ENCODE data around the gene B4GALT3. TPM values are rescaled to one million over a fixed set of nuclear protein-coding genes. Genes with fewer than 3 reads are reported as not detected.

The B4GALT3 gene
- total RNA-seq, 1 donor from 2014 or later, result 20.3 TPM

DNA sequence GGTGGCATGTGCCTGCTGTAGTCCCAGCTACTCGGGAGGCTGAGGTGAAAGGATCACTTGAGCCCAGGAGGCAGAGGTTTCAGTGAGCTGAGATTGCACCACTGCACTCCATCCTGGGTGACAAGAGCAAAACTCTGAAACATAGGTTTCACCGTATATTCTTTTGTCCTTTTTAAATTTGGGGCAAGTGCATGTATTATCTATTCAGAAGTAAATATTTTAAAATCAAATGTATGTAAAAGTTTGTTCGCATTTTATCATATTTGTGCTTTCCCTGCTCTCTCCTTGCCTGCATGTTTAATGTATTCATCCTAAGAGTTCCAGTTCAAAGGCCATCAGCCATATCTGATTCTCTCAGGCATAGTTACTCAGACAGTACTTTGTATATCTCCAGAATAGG, 31.5 kb downstream of the B4GALT3 start:
- intact Hi-C loops (cut with DNase I), result no loop called here
- DNase-seq (no peak), ATAC-seq (ENCODE audit: poor library complexity) (no peak)

DNA sequence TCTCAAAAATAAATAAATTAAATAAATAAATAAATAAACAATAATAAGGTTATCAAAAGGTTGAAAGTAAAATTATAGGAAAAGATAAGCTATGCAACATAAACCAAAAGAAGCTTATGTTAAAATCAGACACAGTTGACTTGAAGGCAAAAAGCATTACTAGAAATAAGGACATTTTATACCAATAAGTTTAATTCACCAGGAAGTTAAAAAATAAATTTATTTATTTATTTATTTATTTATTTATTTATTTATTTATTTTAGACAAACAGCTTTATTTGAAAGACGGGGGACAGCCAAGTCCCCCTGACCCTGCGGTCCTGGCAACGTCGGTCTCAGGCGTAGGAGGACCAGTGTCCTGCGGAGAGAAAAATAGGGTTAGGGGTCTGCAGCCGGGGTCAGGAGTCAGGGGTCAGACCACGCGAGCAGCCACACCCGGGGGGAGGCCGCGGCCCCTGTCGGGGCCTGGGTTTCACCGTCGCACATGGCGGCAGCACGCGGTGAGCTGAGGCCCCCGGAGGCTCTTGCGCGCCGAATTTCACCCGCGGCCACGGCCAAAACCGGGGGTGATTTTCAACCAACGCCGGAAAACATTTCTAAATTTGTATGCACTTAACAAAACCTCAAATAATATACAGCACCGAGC, 36.4 kb downstream of the B4GALT3 start:
- no peak for DNase-seq
- ATAC-seq (ENCODE audit: poor library complexity), result no peak
- intact Hi-C loops (cut with DNase I), result no loop called here

DNA sequence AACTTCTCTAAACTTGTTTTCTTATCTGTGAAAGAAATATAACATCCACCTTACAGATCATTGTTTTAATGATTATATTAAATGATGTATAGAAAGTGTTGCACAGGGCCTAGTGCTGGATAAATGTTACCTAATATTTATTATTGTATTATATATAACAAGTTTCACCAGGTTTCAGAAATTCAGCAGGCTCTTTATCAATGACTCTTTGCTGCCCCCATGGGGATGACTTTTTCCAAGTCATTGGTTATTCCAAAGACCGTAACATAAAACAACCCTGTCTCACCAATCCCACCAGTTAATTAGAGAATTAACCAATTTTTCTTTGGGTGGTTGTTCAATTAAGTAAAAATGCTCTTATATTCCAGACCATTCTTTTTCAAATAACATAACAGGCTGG, 37.5 kb downstream of the B4GALT3 start:
- intact Hi-C loops (cut with DNase I), result no loop called here
- DNase-seq, result no peak
- ATAC-seq (ENCODE audit: poor library complexity), result peak; percentile 54

DNA sequence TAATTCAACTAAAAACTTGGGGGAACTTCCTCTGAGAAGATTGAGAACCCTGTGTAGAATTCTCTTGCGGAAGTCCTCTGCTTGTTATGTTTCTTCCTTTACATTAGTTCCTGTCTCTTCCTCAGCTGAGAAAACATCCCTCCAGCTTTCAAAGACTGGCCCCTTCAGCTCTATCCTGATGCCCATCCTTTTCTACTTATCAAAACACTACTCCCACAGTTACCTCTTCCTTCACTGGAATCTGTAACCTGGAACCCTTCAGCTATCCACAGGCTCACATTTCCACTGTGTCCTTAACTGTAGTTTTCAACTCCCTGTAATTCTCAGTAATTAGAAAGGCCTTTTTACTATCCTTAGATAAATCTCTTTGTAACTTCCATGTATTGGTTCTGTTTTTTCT, 38.9 kb downstream of the B4GALT3 start:
- ATAC-seq (ENCODE audit: poor library complexity) (no peak), DNase-seq (no peak)
- intact Hi-C loops (cut with DNase I), result no loop called here

DNA sequence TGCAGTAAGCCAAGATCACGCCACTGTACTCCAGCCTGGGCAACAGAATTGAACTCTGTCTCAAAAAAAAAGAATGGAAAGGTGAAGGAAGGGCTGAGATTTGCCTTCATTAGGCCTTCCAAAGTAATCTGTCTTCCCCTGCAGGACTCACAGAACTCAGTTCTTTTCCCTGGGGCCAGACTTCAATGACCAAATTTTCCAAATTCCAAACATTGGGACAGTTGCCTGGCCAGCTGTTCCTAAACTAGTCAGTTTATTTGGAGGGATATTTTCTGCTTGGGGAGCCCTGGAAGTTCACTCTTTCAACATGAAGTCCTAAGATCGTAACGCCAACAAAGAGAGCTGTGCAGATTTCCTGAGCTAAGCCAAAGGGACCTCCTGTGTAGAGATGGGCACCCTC, 39.4 kb downstream of the B4GALT3 start:
- ATAC-seq (ENCODE audit: poor library complexity) (peak; percentile 19), DNase-seq (no peak)
- intact Hi-C loops (cut with DNase I), result no loop called here

DNA sequence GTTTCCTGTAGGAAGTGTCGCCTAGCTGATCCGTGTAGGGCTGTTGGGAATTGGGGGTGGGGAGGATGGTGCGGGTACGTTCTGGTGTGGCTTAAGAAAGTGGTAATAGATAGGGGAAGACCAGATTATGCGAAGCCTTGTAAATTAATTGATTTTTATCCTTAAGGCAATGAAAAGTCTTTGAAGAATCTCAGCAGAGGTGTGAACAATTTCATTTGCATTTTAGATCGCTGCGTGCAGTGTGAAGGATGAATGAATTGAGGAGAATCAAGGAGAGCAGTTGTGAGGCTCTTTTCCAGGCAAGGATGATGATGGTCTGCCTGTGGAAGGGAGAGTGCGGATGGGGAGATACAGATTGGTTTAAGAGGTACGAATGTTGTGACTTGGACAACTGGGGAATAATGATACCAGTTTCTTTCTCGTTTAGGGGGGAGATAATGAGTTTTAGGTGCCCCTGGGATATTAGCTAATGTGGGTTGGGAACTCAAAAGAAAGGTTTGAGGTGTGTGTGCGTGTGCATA, 44.0 kb downstream of the B4GALT3 start:
- DNase-seq, result no peak
- intact Hi-C loops (cut with DNase I), result no loop called here

DNA sequence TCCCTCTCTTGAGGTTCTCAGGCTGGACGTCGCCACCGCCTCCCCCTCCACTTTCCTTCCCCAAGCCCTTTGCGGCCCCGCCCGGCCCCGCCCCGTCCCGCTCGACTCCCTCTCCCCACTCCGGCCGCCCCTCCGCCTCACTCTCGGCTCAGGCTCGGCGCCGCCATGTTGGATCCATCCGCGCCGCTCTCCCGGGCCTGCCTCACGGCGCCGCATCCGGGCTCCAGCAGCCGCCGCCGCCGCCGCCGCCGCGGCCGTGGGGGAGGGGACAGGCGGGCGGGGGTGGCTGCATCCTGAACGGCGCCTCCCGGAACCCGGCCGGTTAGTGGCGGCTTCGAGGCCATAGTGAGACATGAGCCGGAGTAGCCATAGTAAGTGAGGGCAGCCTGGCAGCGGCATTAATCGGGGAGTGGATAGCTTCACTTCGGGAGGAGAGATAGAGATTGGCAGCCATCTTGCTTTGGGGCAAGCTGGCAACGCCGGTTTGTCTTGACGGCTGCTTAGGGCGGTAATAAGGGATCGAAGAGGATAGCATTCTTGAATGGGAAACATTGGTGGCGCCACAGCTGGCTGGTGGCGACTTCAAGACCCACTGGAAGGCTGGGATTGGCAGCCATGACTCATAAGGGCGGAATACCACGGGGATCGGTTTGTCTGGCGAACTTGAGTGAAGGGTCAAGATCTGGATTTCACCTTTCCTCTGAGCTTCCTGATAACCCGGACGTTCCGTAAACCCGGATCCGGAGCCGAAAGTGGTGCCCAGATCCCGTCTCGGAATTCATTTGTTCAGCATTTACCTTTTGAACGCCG, 44.7 kb downstream of the B4GALT3 start, which contains the start of gene DEDD:
TSS of gene DEDD (minus strand) at position 258 of the 810 bp plus-strand sequence. CDS start 8,205 bp downstream, outside the sequence.
- intact Hi-C loops (cut with DNase I), result no loop called here
- peak; percentile 95 for ATAC-seq (ENCODE audit: poor library complexity)
- peak; percentile 96 for DNase-seq

More for the DNA sequence above, 44.0 kb downstream of the B4GALT3 start:
- no peak for ATAC-seq (ENCODE audit: poor library complexity)

DNA sequence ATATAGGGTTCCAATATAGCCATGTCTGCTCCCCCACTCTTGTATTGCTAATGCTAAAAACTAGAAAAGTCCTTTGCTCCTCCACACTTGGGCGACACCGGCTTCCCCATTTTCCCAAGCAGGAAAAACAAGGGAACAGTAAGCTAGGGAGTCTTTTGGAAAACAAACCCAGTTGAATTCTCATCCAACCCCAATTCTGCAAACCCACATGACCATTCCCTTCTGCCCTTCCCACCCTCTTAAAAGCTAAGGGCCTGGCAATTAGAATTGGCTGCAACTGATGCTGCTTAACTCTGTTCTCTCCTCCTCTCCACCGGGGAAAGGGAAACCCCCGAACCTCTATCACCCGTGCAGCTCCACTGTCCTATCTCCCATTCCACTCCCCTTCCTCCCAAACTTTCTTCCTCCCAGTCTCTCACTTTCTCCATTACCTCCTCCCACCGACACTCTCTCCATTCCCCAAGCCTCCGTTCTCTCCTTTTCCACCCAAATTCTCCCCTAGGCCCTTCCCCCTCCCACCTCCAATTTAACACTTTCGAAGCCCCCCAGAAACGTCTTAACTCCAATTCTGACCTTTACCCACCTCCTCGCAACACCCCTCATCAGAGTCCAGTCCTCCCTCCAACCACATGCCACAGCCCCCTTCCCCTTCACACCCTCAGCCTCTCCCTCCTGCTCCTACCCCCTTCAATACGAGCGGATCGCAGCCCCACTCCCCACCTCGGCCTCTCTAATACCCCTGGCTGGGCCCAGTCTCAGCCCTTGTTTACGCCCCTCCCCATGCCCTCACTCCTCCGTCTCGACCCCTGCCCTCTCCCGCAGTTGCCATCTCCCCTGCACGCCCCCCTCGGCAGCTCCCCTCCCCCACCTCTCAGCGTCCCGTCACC, 45.5 kb downstream of the B4GALT3 start:
- no peak for DNase-seq
- intact Hi-C loops (cut with DNase I), result no loop called here

DNA sequence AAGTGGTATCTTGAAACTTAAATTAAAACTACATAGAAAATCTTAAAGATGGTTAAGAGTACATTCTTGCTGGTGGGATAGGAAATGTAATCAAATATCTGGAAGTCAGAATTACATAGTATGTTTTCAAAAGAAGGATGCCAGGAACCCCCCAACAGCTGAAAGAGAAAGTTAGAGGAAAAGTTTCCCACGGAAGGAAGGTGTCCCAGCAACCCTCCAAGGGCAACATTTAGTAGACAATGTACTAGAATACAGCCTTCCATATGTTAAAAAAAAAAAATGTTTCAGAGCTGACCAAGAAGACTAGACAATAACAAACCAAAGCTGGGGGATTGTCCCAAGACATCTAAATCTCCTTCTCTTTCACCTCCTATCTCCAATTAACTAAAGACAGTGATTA, 47.0 kb downstream of the B4GALT3 start:
- ATAC-seq (ENCODE audit: poor library complexity) (no peak), DNase-seq (no peak)
- intact Hi-C loops (cut with DNase I), result no loop called here

More for the DNA sequence above, 45.5 kb downstream of the B4GALT3 start:
- ATAC-seq (ENCODE audit: poor library complexity), result peak; percentile 19

DNA sequence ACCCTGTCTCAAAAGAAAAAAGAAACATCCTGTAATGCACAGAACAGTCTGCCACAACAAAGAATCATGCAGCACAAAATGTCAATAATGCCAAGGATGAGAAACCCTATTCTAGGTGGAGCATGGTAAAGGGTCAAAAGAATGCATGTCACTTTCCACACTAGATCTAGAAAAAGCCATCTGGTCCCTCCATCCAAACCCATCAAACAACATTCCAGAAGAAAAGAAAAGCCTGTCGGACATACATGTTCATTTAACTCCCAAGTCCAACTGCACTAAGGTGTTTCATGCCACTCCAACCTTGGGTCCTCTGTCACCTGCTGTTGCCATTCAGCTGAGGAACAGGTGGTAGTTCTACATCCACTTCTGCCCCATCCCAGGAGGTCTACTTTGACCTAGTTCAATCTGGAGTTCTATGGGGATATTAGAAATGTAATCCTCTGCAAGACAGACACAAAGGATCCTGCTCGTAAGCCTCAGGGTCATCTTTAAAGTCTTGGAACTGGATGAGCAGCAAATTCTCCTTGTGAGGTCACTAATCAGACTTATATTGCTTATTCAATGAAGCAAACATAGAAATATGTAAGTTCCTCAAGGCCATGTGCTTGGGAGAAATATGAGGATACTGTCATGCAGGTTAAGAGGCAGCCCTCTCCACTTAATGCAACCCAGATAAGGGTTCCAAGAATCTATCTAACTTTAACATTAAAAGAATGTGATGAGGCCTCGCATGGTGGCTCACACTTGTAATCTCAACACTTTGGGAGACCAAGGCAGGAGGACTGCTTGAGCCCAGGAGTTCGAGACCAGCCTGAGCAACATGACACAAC, 48.5 kb downstream of the B4GALT3 start:
- ATAC-seq (ENCODE audit: poor library complexity), result no peak
- intact Hi-C loops (cut with DNase I), result no loop called here
- no peak for DNase-seq

DNA sequence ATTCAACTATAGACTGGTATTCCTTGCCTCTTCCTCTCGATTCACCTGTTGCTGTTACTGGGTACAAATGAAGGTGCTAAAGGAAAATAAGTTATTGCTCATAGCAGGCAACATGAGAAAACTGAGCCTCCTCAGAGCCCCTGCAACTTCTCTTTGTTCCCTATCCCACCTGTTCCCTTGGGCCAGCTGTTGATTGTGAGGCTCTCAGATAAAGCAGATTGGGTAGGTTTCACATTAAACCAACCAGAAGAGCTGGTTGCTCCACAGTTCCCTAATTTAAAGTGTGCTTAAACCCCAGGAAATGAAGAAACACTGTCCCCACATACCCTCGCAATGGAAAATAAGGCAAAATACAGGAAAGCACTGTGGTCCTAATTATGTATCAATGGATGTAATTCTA, 49.7 kb downstream of the B4GALT3 start:
- intact Hi-C loops (cut with DNase I), result no loop called here
- ATAC-seq (ENCODE audit: poor library complexity) (no peak), DNase-seq (no peak)

DNA sequence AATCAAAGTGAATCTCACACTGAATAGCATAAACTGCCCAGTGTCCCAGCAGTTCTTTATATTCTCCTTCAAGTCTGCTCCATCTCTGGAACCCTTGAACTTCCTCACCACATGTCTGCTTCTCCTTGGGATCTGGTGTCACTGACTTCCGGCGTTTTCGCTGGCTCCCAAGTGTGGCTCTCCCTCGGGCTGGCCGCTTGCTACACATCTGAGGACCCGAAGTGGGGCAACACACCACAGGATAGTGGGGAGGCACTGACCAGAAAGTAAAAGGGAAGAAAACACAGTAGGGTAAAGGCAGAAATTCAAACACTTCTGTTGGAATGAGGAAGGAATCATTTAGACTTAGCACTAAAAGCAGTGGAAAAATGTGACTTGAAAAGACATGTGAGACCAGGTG, 54.3 kb downstream of the B4GALT3 start:
- DNase-seq (no peak), ATAC-seq (ENCODE audit: poor library complexity) (no peak)
- intact Hi-C loops (cut with DNase I), result no loop called here

DNA sequence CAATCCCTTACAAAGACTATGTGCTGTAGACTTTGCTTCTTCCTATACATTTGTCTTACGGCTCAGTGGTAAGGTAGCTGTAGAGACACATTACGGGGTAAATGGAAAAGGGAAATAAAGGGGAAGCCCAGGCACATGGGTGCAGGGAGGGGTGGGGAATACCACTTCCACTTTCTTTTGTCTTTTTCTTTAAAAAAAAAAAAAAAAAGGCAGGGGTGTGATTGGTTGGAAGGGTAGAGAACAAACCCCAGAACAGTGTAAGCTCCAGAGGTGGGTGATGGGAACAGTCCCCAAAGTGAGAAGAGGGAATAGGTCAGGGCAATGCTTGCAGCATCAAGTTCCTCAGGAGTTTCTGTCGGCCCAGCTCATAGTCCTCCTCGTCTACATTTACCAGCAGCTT, 55.5 kb downstream of the B4GALT3 start:
- ATAC-seq (ENCODE audit: poor library complexity) (no peak), DNase-seq (no peak)
- intact Hi-C loops (cut with DNase I), result no loop called here

Small RNA genes lying within 50 kb of the gene (microRNA-seq; reads per million reads assigned to microRNA genes)
- 1.9 reads per million for gene MIR5187

Other genes starting within 250 kb of the B4GALT3 start
- not detected for gene ITLN2, start 222.7 kb downstream of the B4GALT3 start, total RNA-seq
- gene F11R, start 156.4 kb downstream of the B4GALT3 start, total RNA-seq, result 10.1 TPM
- gene TSTD1, start 138.5 kb downstream of the B4GALT3 start, total RNA-seq, result 9.3 TPM
- gene USF1, start 131.5 kb downstream of the B4GALT3 start, total RNA-seq, result 28.4 TPM
- gene ARHGAP30, start 107.6 kb downstream of the B4GALT3 start, total RNA-seq, result 3.3 TPM
- not detected for gene NECTIN4, start 87.9 kb downstream of the B4GALT3 start, total RNA-seq
- 4.7 TPM for gene KLHDC9, start 79.1 kb downstream of the B4GALT3 start, total RNA-seq
- gene PFDN2, start 59.5 kb downstream of the B4GALT3 start, total RNA-seq, result 62.3 TPM
- 33.8 TPM for gene NIT1, start 59.4 kb downstream of the B4GALT3 start, total RNA-seq
- 26.6 TPM for gene DEDD, start 44.8 kb downstream of the B4GALT3 start, total RNA-seq
- gene UFC1, start 23.5 kb downstream of the B4GALT3 start, total RNA-seq, result 81.0 TPM
- gene USP21, start 18.0 kb downstream of the B4GALT3 start, total RNA-seq, result 19.0 TPM
- 17.1 TPM for gene PPOX, start 11.1 kb downstream of the B4GALT3 start, total RNA-seq
- 7.0 TPM for gene ADAMTS4, start 21.5 kb upstream of the B4GALT3 start, total RNA-seq
- 308 TPM for gene NDUFS2, start 24.9 kb upstream of the B4GALT3 start, total RNA-seq
- 21.5 TPM for gene FCER1G, start 37.8 kb upstream of the B4GALT3 start, total RNA-seq
- 1.2 TPM for gene APOA2, start 46.1 kb upstream of the B4GALT3 start, total RNA-seq
- 36.9 TPM for gene TOMM40L, start 48.6 kb upstream of the B4GALT3 start, total RNA-seq
- gene NR1I3, start 60.7 kb upstream of the B4GALT3 start, total RNA-seq, result not detected
- 0.22 TPM for gene PCP4L1, start 81.2 kb upstream of the B4GALT3 start, total RNA-seq
- gene MPZ, start 132.5 kb upstream of the B4GALT3 start, total RNA-seq, result 4.8 TPM
- gene SDHC, start 136.9 kb upstream of the B4GALT3 start, total RNA-seq, result 422 TPM
- not detected for gene CFAP126, start 190.4 kb upstream of the B4GALT3 start, total RNA-seq